Pancreas (tissue), 10 donors: Measurements from ENCODE around the gene RPRD1A. TPM values are rescaled to one million over a fixed set of nuclear protein-coding genes. Genes with fewer than 3 reads are reported as not detected.

Experiments
- ATAC-seq, 4 donors: fragments of 200-7000 bp; cut with Tn5 transposase; one replicate each; pipeline versions ENCODE4 v1.8.0 to v1.9.1; 2020; ENCODE audit warnings: mild to moderate bottlenecking in 4 of 4, moderate library complexity in 4 of 4
- DNase-seq, 6 donors: peaks; one replicate each; pipeline ENCODE4 v3.0.0-alpha.2; 2020
- FAIRE-seq: peaks from 2 replicates; lab custom pipeline; 2012; peaks lifted over from hg19 to GRCh38; lab: Jason Lieb, UNC
- H3K27ac ChIP-seq, 4 donors: fragments of 200-600 bp; sonication (generic); 1 replicate in 3 of 4; 2 replicates in 1 of 4; pipeline versions ENCODE4 v1.5.0 to v1.8.0; 2020
- H3K27me3 ChIP-seq, 4 donors: fragments of 200-600 bp; one replicate each; pipeline ENCODE4 v1.8.0; 2021
- H3K36me3 ChIP-seq, 3 donors: fragments of 200-600 bp; sonication (generic) in 1 of 3; one replicate each; pipeline versions ENCODE4 v1.5.0 to v1.8.0; 2020 to 2021
- H3K4me1 ChIP-seq, 3 donors: fragments of 200-600 bp; one replicate each; pipeline ENCODE4 v1.8.0; 2021
- H3K4me3 ChIP-seq, 4 donors: fragments of 200-600 bp; sonication (generic) in 2 of 4; one replicate each; pipeline versions ENCODE4 v1.5.0 to v1.8.0; 2020 to 2021
- H3K9me3 ChIP-seq, 4 donors: fragments of 200-600 bp; one replicate each; pipeline ENCODE4 v1.8.0; 2021
- CTCF ChIP-seq, 4 donors: fragments of 200-600 bp; sonication (generic) in 3 of 4; IDR thresholded peaks; one replicate each; pipeline versions ENCODE4 v1.5.0 to v1.8.0; 2021; ENCODE audit warnings: antibody characterized with exemption in 4 of 4
- WGBS, 2 donors: extraction: QIAGEN DNeasy Blood & Tissue Kit; methylation state at CpG; one replicate each; pipeline ENCODE4 v1.1.7; 2013; 5-methylcytosine and 5-hydroxymethylcytosine counted together
- intact Hi-C, 3 donors: fragments of 100-400 bp; cut with DNase I; formaldehyde crosslinking; loops; one replicate each; pipeline versions ENCODE4 v1.11.1 to v1.14.2; 2022
- polyA plus RNA-seq, 2 donors: library from polyadenylated mRNA; stranded (reverse); fragments of 200-250 nt; gene quantifications; one replicate each; pipeline ENCODE4 v1.2.3, GENCODE V29; 2013
- total RNA-seq, 6 donors: library from RNA; stranded (reverse); fragmentation: NEBNext Ultra II Directional in 4 of 6; extraction: Animal tissue kit (Norgen Biotek cat#: 25700) in 4 of 6; gene quantifications; one replicate each; pipeline versions ENCODE4 v1.2.1 to v1.2.4, GENCODE V29; 2021 to 2023
- donor health status: healthy with polysubstance abuse.
- donor health status: DM: no; HTN: no; CAD: no; lungs with moderate emphysema.
- donor health status: DM: no; HTN: no; CAD: no.
- donor health status: control.
- donor health status: control.
- donor health status: Bipolar disorder and iron deficiency.
- donor health status: DM: yes; HTN: yes; CAD: no.
- donor health status: DM: no; HTN: no; CAD: no.
- donor health status: DM: no; HTN: no; CAD: no.
- donor health status: DM: yes; HTN: yes; CAD: no.

Gene RPRD1A
- total and polyA plus RNA-seq, 8 donors, result 14.0 to 30.9 (median 21.9) TPM

GRCh38 chr18:35993013-35993412, 74.3 kb downstream of the RPRD1A start:
- WGBS, 2 donors, result 60 to 74% methylated on average over 6 of the region's 6 CpGs
- FAIRE-seq, result no peak
- Histone ChIP-seq H3K36me3 (no peaks in the 10 kb centered on the region), H3K27me3 (no peaks in the 10 kb centered on the region), H3K9me3 (no peaks in the 10 kb centered on the region), H3K4me1 (no peaks in the 10 kb centered on the region), H3K4me3 (no peak overlapping the region), H3K27ac (no peak overlapping the region)
- intact Hi-C loops, result no loop called here
- ATAC-seq, result peak in 1 of 4 donors; percentile 66
- no peak for DNase-seq
- no peak for TF ChIP-seq CTCF (IDR thresholded peaks at IDR 0.05)

- FAIRE-seq (no peak), ATAC-seq (no peak), DNase-seq (no peak)
- Histone ChIP-seq H3K4me1 (no peaks in the 10 kb centered on the region), H3K9me3 (no peaks in the 10 kb centered on the region), H3K27ac (no peak overlapping the region), H3K4me3 (no peak overlapping the region), H3K36me3 (no peaks in the 10 kb centered on the region), H3K27me3 (no peaks in the 10 kb centered on the region)
- intact Hi-C loops, result no loop called here
- TF ChIP-seq CTCF (IDR thresholded peaks at IDR 0.05), result no peak
These were observed 75.7 kb downstream of the RPRD1A start for GRCh38 chr18:35991696-35992095.

- no peaks in the 10 kb centered on the region for H3K4me1 ChIP-seq
- no peak overlapping the region for H3K27ac ChIP-seq
- H3K4me3 ChIP-seq, result no peak overlapping the region
- no peaks in the 10 kb centered on the region for H3K27me3 ChIP-seq
- DNase-seq (no peak), FAIRE-seq (no peak), ATAC-seq (no peak)
- H3K36me3 ChIP-seq, result peaks cover 0 to 10% (median 1%) of the 10 kb centered on the region in 3 donors
- TF ChIP-seq CTCF (IDR thresholded peaks at IDR 0.05), result no peak
- no peaks in the 10 kb centered on the region for H3K9me3 ChIP-seq
- intact Hi-C loops, result no loop called here
- WGBS, 2 donors, result 92 to 95% methylated on average over 5 of the region's 5 CpGs
These were observed 83.5 kb downstream of the RPRD1A start for GRCh38 chr18:35983818-35984217.

GRCh38 chr18:35983147-35983546, 84.2 kb downstream of the RPRD1A start:
- FAIRE-seq (no peak), DNase-seq (no peak), ATAC-seq (no peak)
- no peak overlapping the region for H3K4me3 ChIP-seq
- H3K9me3 ChIP-seq, result no peaks in the 10 kb centered on the region
- no peaks in the 10 kb centered on the region for H3K27me3 ChIP-seq
- no peaks in the 10 kb centered on the region for H3K4me1 ChIP-seq
- no peak for TF ChIP-seq CTCF (IDR thresholded peaks at IDR 0.05)
- intact Hi-C loops, result no loop called here
- no peak overlapping the region for H3K27ac ChIP-seq
- H3K36me3 ChIP-seq, result peaks cover 0 to 16% (median 8%) of the 10 kb centered on the region in 3 donors

- Histone ChIP-seq H3K27me3 (no peaks in the 10 kb centered on the region), H3K4me3 (no peak overlapping the region), H3K4me1 (no peaks in the 10 kb centered on the region), H3K36me3 (peaks cover 0 to 22% (median 14%) of the 10 kb centered on the region in 3 donors), H3K9me3 (no peaks in the 10 kb centered on the region), H3K27ac (no peak overlapping the region)
- no peak for TF ChIP-seq CTCF (IDR thresholded peaks at IDR 0.05)
- FAIRE-seq (no peak), ATAC-seq (no peak), DNase-seq (no peak)
- intact Hi-C loops, result no loop called here
- 89 to 90% methylated on average over 2 of the region's 2 CpGs for WGBS, 2 donors
These were observed 84.8 kb downstream of the RPRD1A start for GRCh38 chr18:35982409-35983114.
